ENCODE results near the gene ABHD4. TPM values are rescaled to one million over a fixed set of nuclear protein-coding genes. Genes with fewer than 3 reads are reported as not detected.
A peak's percentile ranks its signal among the peaks of the same experiment; 100 is the strongest.

The ABHD4 gene
- total RNA-seq, 1 experiment from 2014 or later, result 10.3 TPM

DNA sequence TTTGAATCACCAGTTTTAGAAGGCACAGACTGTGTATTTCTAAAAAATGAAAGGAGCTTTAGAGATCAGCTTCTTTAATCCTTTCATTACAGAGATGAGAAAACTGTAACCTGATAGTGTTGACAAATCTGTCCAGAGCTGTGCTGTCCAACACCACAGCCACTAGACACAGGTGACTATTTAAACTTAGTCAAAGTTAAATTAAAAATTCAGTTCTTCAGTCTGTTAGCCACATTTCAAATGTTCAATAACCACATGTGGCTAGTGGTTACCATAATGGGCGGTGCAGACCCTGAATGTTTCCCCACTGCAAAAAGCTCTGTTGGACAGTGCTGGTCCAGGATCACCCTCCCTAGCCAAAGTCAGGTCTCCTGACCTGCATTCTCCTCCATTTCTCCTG is 30.7 kb upstream of the ABHD4 start:
- no peak for DNase-seq (ENCODE audit: unreplicated experiment)
- Mint-ChIP-seq H3K27me3 (ENCODE audit: insufficient read depth, unreplicated experiment) (no peaks in the 10 kb centered on the region), H3K4me1 (ENCODE audit: insufficient read depth, unreplicated experiment) (peaks cover 8% of the 10 kb centered on the region), H3K9me3 (ENCODE audit: unreplicated experiment) (no peaks in the 10 kb centered on the region), H3K4me3 (ENCODE audit: unreplicated experiment) (no peak overlapping the region), H3K27ac (ENCODE audit: low read depth, unreplicated experiment) (no peak overlapping the region), H3K36me3 (ENCODE audit: insufficient read depth, unreplicated experiment) (peaks cover 78% of the 10 kb centered on the region)
- ChIA-PET CTCF (interaction anchor here (0.6 to 1.9 kb wide), 9 partner anchors 14 to 419 kb away, joined by 3 to 23 read pairs (median 4); partner anchors contain the start of gene OR6J1), POLR2A (interaction anchor here (0.9 kb wide), 1 partner anchor 81 kb away, joined by 3 read pairs; no protein-coding TSS in a partner anchor)
- intact Hi-C loops (cut with micrococcal nuclease), result no loop called here
- BruUV-seq (replicated peaks), result no TSS peak
- TF ChIP-seq, protein P1, sequence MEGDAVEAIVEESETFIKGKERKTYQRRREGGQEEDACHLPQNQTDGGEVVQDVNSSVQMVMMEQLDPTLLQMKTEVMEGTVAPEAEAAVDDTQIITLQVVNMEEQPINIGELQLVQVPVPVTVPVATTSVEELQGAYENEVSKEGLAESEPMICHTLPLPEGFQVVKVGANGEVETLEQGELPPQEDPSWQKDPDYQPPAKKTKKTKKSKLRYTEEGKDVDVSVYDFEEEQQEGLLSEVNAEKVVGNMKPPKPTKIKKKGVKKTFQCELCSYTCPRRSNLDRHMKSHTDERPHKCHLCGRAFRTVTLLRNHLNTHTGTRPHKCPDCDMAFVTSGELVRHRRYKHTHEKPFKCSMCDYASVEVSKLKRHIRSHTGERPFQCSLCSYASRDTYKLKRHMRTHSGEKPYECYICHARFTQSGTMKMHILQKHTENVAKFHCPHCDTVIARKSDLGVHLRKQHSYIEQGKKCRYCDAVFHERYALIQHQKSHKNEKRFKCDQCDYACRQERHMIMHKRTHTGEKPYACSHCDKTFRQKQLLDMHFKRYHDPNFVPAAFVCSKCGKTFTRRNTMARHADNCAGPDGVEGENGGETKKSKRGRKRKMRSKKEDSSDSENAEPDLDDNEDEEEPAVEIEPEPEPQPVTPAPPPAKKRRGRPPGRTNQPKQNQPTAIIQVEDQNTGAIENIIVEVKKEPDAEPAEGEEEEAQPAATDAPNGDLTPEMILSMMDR (IDR thresholded peaks at IDR 0.05; ENCODE audit: unreplicated experiment), result no peak

DNA sequence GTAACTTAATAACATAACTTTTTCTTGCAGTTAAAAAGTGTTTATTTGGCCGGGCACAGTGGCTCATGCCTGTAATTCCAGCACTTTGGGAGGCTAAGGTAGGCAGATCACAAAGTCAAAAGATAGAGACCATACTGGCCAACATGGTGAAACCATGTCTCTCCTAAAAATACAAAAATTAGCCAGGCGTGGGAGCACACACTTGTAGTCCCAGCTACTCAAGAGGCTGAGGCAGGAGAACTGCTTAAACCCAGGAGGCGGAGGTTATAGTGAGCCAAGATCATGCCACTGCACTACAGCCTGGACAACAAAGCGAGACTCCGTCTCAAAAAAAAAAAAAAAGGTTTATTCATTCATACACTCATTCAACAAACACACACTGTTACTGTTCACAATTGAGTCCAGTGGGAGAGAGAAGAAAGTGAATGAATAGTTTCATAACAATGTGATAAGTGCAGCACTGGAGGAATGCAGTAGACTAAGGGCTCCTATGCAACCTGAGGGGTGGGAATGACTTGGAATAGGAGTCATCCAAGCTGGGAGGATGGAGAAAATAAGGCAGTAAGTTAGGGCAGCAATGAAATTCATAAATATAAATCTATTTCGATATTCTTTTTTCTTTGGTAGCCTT is 28.9 kb upstream of the ABHD4 start:
- Mint-ChIP-seq H3K4me1 (ENCODE audit: insufficient read depth, unreplicated experiment) (peaks cover 8% of the 10 kb centered on the region), H3K36me3 (ENCODE audit: insufficient read depth, unreplicated experiment) (peaks cover 83% of the 10 kb centered on the region), H3K4me3 (ENCODE audit: unreplicated experiment) (no peak overlapping the region), H3K27ac (ENCODE audit: low read depth, unreplicated experiment) (peak overlapping the region; percentile 32), H3K27me3 (ENCODE audit: insufficient read depth, unreplicated experiment) (no peaks in the 10 kb centered on the region), H3K9me3 (ENCODE audit: unreplicated experiment) (no peaks in the 10 kb centered on the region)
- POLR2A ChIA-PET, result interaction anchor here (0.7 to 3.9 kb wide), 7 partner anchors 9 to 347 kb away, joined by 3 to 23 read pairs (median 7); partner anchors contain the start of genes ABHD4, DAD1 and OR6J1
- no peak for DNase-seq (ENCODE audit: unreplicated experiment)
- TF ChIP-seq, protein P1 (IDR thresholded peaks at IDR 0.05; ENCODE audit: unreplicated experiment), result no peak
- intact Hi-C loops (cut with micrococcal nuclease), result no loop called here
- no TSS peak for BruUV-seq (replicated peaks)
- CTCF ChIA-PET, result interaction anchor here (0.6 to 4.6 kb wide), 41 partner anchors 9 to 464 kb away, joined by 3 to 206 read pairs (median 7); partner anchors contain the start of genes ABHD4, DAD1, OR6J1 and OXA1L

DNA sequence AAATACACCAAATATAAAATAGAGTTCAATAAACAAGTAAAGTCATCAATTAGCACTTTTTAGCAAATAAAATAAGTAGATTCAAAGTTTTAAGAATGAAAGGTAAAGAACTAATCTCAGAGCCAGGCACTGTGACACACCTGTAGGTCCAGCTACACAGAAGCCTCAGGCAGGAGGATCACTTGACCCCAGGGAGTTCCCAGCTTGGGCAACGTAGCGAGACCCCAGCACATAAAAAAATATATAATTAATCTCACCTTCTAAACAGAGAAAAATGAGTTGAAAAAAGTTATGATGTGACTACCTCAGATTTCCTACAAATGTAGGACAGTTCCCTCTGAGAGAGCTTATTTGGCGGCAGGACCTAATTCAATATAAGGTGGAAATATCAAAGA is 28.4 kb upstream of the ABHD4 start:
- no TSS peak for BruUV-seq (replicated peaks)
- H3K36me3 Mint-ChIP-seq (ENCODE audit: insufficient read depth, unreplicated experiment), result peaks cover 83% of the 10 kb centered on the region
- DNase-seq (ENCODE audit: unreplicated experiment), result no peak
- H3K4me1 Mint-ChIP-seq (ENCODE audit: insufficient read depth, unreplicated experiment), result peaks cover 8% of the 10 kb centered on the region
- ChIA-PET POLR2A (interaction anchor here (0.7 to 3.9 kb wide), 9 partner anchors 9 to 347 kb away, joined by 3 to 23 read pairs (median 7); partner anchors contain the start of genes ABHD4, DAD1, MMP14 and OR6J1), CTCF (interaction anchor here (0.5 to 4.6 kb wide), 68 partner anchors 8 to 463 kb away, joined by 3 to 206 read pairs (median 6); partner anchors contain the start of genes ABHD4, DAD1, OR6J1 and OXA1L)
- no peaks in the 10 kb centered on the region for H3K27me3 Mint-ChIP-seq (ENCODE audit: insufficient read depth, unreplicated experiment)
- no peak overlapping the region for H3K4me3 Mint-ChIP-seq (ENCODE audit: unreplicated experiment)
- H3K27ac Mint-ChIP-seq (ENCODE audit: low read depth, unreplicated experiment), result no peak overlapping the region
- intact Hi-C loops (cut with micrococcal nuclease), result loop anchor here (1.0 to 2.0 kb wide), 4 partner anchors 75 to 283 kb away; partner anchors contain the start of gene OR6J1
- TF ChIP-seq, protein P1 (IDR thresholded peaks at IDR 0.05; ENCODE audit: unreplicated experiment), result no peak
- no peaks in the 10 kb centered on the region for H3K9me3 Mint-ChIP-seq (ENCODE audit: unreplicated experiment)
